HepG2 (cell line): ENCODE results near the gene HECA. TPM values are rescaled to one million over a fixed set of nuclear protein-coding genes. Genes with fewer than 3 reads are reported as not detected.

ENCODE experiments used
- ATF7 ChIP-seq, 2 experiments: fragments of 450-650 bp in 1 of 2; sonication (generic) in 1 of 2; formaldehyde crosslinking in 1 of 2; IDR thresholded peaks; 2 replicates each; pipeline versions ENCODE4 v1.4.0 to v1.6.1; 2016 to 2020; ENCODE audit warnings: antibody characterized with exemption in 1 of 2, mild to moderate bottlenecking in 1 of 2, missing genetic modification reagents in 1 of 2
- CHCHD3 ChIP-seq: sonication (generic); formaldehyde crosslinking; IDR thresholded peaks from 2 replicates; pipeline ENCODE4 v1.8.0; 2022; ENCODE audit warnings: mild to moderate bottlenecking, missing genetic modification reagents, moderate library complexity
- CREB1 ChIP-seq, 2 experiments: fragments of 450-650 bp in 1 of 2; IDR thresholded peaks; 2 replicates each; pipeline ENCODE4 v1.6.1; 2016 to 2017; ENCODE audit warnings: control low read depth in 1 of 2, mild to moderate bottlenecking in 1 of 2, missing compliant biosample characterization in 1 of 2, missing genetic modification characterization in 1 of 2
- DMAP1 ChIP-seq: IDR thresholded peaks from 2 replicates; pipeline ENCODE4 v1.6.1; 2016
- MATR3 ChIP-seq: sonication (generic); formaldehyde crosslinking; IDR thresholded peaks from 2 replicates; pipeline ENCODE4 v1.4.0; 2020; ENCODE audit warnings: missing genetic modification reagents
- POLR2A ChIP-seq, 2 experiments: IDR thresholded peaks; 2 replicates each; pipeline ENCODE4 v1.6.1; 2011; ENCODE audit warnings: low read depth in 2 of 2, low read length in 2 of 2, mild to moderate bottlenecking in 1 of 2, moderate library complexity in 1 of 2; ENCODE audit not compliant: insufficient read depth in 1 of 2
- RCOR2 ChIP-seq: IDR thresholded peaks from 2 replicates; pipeline ENCODE4 v1.6.1; 2016; ENCODE audit warnings: missing biosample characterization, missing genetic modification reagents
- ZMAT3 ChIP-seq: sonication (generic); formaldehyde crosslinking; conservative IDR thresholded peaks from 2 replicates; pipeline ENCODE4 v1.7.0; 2021; ENCODE audit warnings: missing genetic modification reagents
- polyA plus RNA-seq, 8 experiments: library from polyadenylated mRNA; depleted of rRNA in 3 of 8; stranded (reverse) in 7 of 8; unstranded in 1 of 8; fragments of >200 nt; fragmentation: Illumina TruSeq in 4 of 8; extraction: Trizol in 4 of 8; gene quantifications; 2 replicates each; pipeline versions ENCODE4 v1.2.1 to v1.2.3, GENCODE V29; 2011 to 2016; ENCODE audit warnings: low read depth in 4 of 8, missing spikeins in 1 of 8, mixed read lengths in 1 of 8; ENCODE audit not compliant: insufficient read depth in 1 of 8
- total RNA-seq, 5 experiments: library from RNA; depleted of rRNA; stranded (reverse); fragments of >200 nt; fragmentation: Illumina TruSeq; extraction: Trizol; gene quantifications; 2 replicates each; pipeline ENCODE4 v1.2.3, GENCODE V29; 2016; ENCODE audit warnings: low read depth in 1 of 5
- TF ChIP-seq, protein P1 (sequence below), 2 experiments: sonication (generic) in 1 of 2; formaldehyde crosslinking in 1 of 2; IDR thresholded peaks; 2 replicates each; pipeline versions ENCODE4 v1.6.1 to v1.9.0; 2014 to 2022; ENCODE audit warnings: antibody characterized with exemption in 1 of 2, borderline replicate concordance in 1 of 2, inconsistent platforms in 1 of 2, low read depth in 1 of 2, missing genetic modification reagents in 1 of 2
- TF ChIP-seq, protein P2 (sequence below), 2 experiments: fragments of 450-650 bp in 1 of 2; sonication (generic) in 1 of 2; formaldehyde crosslinking in 1 of 2; IDR thresholded peaks; 2 replicates each; pipeline versions ENCODE4 v1.6.1 to v1.8.0; 2016 to 2022; ENCODE audit warnings: antibody characterized with exemption in 1 of 2, mild to moderate bottlenecking in 1 of 2, missing genetic modification reagents in 1 of 2
- TF ChIP-seq, protein P3 (sequence below): sonication (generic); formaldehyde crosslinking; IDR thresholded peaks from 2 replicates; pipeline ENCODE4 v1.4.0; 2020; ENCODE audit warnings: missing genetic modification reagents, borderline replicate concordance
- TF ChIP-seq, protein P4 (sequence below): sonication (generic); formaldehyde crosslinking; IDR thresholded peaks from 2 replicates; pipeline ENCODE4 v1.4.0; 2020; ENCODE audit warnings: mild to moderate bottlenecking, low read depth, missing genetic modification reagents

The HECA gene
- total and polyA plus RNA-seq, 2 of the 13 experiments (the other 11 are each of a cell fraction or from before 2014, with no cell fraction given) = 0.18 to 0.49 TPM

DNA sequence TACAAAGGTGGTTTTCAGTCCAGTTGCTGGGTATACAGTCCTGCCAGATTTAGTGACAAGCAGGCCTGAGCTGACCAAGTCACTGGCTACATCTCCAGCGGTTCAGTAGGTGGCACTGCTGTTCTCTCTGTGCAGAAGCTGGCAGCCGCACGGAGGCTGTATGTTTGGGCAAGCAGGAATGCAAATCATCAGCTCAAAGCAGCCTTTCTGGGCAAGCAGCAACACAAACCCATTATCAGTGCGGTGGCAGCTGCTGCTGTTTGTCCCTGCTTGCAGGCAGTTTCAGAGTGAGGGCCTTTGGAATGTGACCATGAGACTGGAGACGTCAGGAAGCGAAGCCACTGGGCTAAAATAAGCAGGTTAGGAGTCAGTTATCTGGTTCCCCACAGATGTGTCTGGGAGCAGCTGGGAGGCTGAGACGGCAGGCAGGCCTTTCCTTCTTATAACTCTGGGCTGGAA lies 84.4 kb downstream of the HECA start (continued):
- TF ChIP-seq, protein P1, sequence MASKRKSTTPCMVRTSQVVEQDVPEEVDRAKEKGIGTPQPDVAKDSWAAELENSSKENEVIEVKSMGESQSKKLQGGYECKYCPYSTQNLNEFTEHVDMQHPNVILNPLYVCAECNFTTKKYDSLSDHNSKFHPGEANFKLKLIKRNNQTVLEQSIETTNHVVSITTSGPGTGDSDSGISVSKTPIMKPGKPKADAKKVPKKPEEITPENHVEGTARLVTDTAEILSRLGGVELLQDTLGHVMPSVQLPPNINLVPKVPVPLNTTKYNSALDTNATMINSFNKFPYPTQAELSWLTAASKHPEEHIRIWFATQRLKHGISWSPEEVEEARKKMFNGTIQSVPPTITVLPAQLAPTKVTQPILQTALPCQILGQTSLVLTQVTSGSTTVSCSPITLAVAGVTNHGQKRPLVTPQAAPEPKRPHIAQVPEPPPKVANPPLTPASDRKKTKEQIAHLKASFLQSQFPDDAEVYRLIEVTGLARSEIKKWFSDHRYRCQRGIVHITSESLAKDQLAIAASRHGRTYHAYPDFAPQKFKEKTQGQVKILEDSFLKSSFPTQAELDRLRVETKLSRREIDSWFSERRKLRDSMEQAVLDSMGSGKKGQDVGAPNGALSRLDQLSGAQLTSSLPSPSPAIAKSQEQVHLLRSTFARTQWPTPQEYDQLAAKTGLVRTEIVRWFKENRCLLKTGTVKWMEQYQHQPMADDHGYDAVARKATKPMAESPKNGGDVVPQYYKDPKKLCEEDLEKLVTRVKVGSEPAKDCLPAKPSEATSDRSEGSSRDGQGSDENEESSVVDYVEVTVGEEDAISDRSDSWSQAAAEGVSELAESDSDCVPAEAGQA (IDR thresholded peaks at IDR 0.05; ENCODE audit: low read depth) = no peak
- TF ChIP-seq, protein P1 (CRISPR knock-in tag; IDR thresholded peaks at IDR 0.05; ENCODE audit: borderline replicate concordance) = no peak
- TF ChIP-seq, protein P2, sequence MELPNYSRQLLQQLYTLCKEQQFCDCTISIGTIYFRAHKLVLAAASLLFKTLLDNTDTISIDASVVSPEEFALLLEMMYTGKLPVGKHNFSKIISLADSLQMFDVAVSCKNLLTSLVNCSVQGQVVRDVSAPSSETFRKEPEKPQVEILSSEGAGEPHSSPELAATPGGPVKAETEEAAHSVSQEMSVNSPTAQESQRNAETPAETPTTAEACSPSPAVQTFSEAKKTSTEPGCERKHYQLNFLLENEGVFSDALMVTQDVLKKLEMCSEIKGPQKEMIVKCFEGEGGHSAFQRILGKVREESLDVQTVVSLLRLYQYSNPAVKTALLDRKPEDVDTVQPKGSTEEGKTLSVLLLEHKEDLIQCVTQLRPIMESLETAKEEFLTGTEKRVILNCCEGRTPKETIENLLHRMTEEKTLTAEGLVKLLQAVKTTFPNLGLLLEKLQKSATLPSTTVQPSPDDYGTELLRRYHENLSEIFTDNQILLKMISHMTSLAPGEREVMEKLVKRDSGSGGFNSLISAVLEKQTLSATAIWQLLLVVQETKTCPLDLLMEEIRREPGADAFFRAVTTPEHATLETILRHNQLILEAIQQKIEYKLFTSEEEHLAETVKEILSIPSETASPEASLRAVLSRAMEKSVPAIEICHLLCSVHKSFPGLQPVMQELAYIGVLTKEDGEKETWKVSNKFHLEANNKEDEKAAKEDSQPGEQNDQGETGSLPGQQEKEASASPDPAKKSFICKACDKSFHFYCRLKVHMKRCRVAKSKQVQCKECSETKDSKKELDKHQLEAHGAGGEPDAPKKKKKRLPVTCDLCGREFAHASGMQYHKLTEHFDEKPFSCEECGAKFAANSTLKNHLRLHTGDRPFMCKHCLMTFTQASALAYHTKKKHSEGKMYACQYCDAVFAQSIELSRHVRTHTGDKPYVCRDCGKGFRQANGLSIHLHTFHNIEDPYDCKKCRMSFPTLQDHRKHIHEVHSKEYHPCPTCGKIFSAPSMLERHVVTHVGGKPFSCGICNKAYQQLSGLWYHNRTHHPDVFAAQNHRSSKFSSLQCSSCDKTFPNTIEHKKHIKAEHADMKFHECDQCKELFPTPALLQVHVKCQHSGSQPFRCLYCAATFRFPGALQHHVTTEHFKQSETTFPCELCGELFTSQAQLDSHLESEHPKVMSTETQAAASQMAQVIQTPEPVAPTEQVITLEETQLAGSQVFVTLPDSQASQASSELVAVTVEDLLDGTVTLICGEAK (IDR thresholded peaks at IDR 0.05) = no peak
- TF ChIP-seq, protein P2 (CRISPR knock-in tag; IDR thresholded peaks at IDR 0.05) = no peak
- no peak for TF ChIP-seq DMAP1
- TF ChIP-seq RCOR2 = no peak
- no peak for TF ChIP-seq POLR2A (IDR thresholded peaks at IDR 0.05; ENCODE audit: insufficient read depth in 1 of 2, low read depth in 2 of 2, low read length in 2 of 2)
- TF ChIP-seq ZMAT3 (CRISPR knock-in tag) = no peak
- TF ChIP-seq ATF7 (IDR thresholded peaks at IDR 0.05) = no peak
- no peak for TF ChIP-seq ATF7 (CRISPR knock-in tag; IDR thresholded peaks at IDR 0.05)
- TF ChIP-seq, protein P3, sequence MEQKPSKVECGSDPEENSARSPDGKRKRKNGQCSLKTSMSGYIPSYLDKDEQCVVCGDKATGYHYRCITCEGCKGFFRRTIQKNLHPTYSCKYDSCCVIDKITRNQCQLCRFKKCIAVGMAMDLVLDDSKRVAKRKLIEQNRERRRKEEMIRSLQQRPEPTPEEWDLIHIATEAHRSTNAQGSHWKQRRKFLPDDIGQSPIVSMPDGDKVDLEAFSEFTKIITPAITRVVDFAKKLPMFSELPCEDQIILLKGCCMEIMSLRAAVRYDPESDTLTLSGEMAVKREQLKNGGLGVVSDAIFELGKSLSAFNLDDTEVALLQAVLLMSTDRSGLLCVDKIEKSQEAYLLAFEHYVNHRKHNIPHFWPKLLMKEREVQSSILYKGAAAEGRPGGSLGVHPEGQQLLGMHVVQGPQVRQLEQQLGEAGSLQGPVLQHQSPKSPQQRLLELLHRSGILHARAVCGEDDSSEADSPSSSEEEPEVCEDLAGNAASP (CRISPR knock-in tag) = no peak
- TF ChIP-seq, protein P4, sequence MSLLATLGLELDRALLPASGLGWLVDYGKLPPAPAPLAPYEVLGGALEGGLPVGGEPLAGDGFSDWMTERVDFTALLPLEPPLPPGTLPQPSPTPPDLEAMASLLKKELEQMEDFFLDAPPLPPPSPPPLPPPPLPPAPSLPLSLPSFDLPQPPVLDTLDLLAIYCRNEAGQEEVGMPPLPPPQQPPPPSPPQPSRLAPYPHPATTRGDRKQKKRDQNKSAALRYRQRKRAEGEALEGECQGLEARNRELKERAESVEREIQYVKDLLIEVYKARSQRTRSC = no peak
- no peak for TF ChIP-seq CREB1 (IDR thresholded peaks at IDR 0.05)
- TF ChIP-seq CREB1 (CRISPR knock-in tag; IDR thresholded peaks at IDR 0.05) = no peak
- no peak for TF ChIP-seq MATR3 (CRISPR knock-in tag)
- no peak for TF ChIP-seq CHCHD3 (CRISPR knock-in tag)
